Body of pancreas (tissue), 4 donors: Measurements from ENCODE around the gene SLC16A10.

Experiments
- POLR2A ChIP-seq, 3 donors: fragments of 450-650 bp; IDR thresholded peaks; one replicate each; pipeline ENCODE4 v1.6.1; 2016; ENCODE audit warnings: antibody characterized with exemption in 3 of 3, mild to moderate bottlenecking in 2 of 3
- TF ChIP-seq, protein P1 (sequence below), 7 experiments: fragments of 450-650 bp in 4 of 7; fragments of 200-600 bp in 3 of 7; sonication (generic) in 3 of 7; IDR thresholded peaks; one replicate each; pipeline ENCODE4 v1.5.1; 2016 to 2019; ENCODE audit warnings: antibody characterized with exemption in 7 of 7

DNA sequence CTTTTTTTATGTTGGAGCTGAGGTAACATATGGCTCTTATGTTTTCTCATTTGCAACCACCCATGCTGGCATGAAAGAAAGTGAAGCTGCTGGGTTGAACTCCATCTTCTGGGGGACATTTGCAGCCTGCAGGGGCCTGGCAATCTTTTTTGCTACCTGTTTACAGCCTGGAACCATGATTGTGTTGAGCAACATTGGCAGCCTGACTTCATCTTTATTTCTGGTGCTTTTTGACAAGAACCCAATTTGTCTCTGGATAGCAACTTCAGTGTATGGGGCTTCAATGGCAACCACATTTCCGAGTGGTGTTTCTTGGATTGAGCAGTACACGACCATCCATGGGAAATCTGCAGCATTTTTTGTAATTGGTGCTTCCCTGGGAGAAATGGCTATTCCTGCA lies 179.0 kb downstream of the SLC16A10 start:
- TF ChIP-seq, protein P1, sequence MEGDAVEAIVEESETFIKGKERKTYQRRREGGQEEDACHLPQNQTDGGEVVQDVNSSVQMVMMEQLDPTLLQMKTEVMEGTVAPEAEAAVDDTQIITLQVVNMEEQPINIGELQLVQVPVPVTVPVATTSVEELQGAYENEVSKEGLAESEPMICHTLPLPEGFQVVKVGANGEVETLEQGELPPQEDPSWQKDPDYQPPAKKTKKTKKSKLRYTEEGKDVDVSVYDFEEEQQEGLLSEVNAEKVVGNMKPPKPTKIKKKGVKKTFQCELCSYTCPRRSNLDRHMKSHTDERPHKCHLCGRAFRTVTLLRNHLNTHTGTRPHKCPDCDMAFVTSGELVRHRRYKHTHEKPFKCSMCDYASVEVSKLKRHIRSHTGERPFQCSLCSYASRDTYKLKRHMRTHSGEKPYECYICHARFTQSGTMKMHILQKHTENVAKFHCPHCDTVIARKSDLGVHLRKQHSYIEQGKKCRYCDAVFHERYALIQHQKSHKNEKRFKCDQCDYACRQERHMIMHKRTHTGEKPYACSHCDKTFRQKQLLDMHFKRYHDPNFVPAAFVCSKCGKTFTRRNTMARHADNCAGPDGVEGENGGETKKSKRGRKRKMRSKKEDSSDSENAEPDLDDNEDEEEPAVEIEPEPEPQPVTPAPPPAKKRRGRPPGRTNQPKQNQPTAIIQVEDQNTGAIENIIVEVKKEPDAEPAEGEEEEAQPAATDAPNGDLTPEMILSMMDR (IDR thresholded peaks at IDR 0.05) = no peak
- no peak for TF ChIP-seq POLR2A (IDR thresholded peaks at IDR 0.05)
